Karpas-422 (cell line): ENCODE results near the gene TFEB. TPM values are rescaled to one million over a fixed set of nuclear protein-coding genes. Genes with fewer than 3 reads are reported as not detected.

Source experiments
- DNase-seq: peaks from one replicate; pipeline ENCODE4 v3.0.0-alpha.2; 2015
- H2AFZ ChIP-seq: fragments of 200-600 bp; sonication (generic); 2 replicates; pipeline ENCODE4 v1.6.1; 2014; ENCODE audit warnings: antibody characterized with exemption, low read length, mixed read lengths
- H3K27ac ChIP-seq: fragments of 200-600 bp; sonication (generic); 2 replicates; pipeline ENCODE4 v1.5.1; 2014; ENCODE audit warnings: mild to moderate bottlenecking, low read length, moderate library complexity
- H3K27me3 ChIP-seq: fragments of 200-600 bp; sonication (generic); 2 replicates; pipeline ENCODE4 v1.6.1; 2014; ENCODE audit warnings: low read length, mixed read lengths
- H3K36me3 ChIP-seq: fragments of 200-600 bp; sonication (generic); 2 replicates; pipeline ENCODE4 v1.6.1; 2014; ENCODE audit warnings: low read length, mixed read lengths; ENCODE audit not compliant: insufficient read depth
- H3K4me1 ChIP-seq: fragments of 200-600 bp; sonication (generic); 2 replicates; pipeline ENCODE4 v1.6.1; 2014; ENCODE audit warnings: mild to moderate bottlenecking, low read length, mixed read lengths
- H3K4me2 ChIP-seq: fragments of 200-600 bp; sonication (generic); 2 replicates; pipeline ENCODE4 v1.6.1; 2014; ENCODE audit warnings: low read length, low read depth, mild to moderate bottlenecking; ENCODE audit not compliant: poor library complexity, severe bottlenecking
- H3K4me3 ChIP-seq: fragments of 200-600 bp; sonication (generic); 2 replicates; pipeline ENCODE4 v1.5.1; 2014; ENCODE audit warnings: mild to moderate bottlenecking, antibody characterized with exemption, low read length, mixed read lengths
- H3K79me2 ChIP-seq: fragments of 200-600 bp; sonication (generic); 2 replicates; pipeline ENCODE4 v1.6.1; 2014; ENCODE audit warnings: mild to moderate bottlenecking, low read length, mixed read lengths
- H3K9ac ChIP-seq: fragments of 200-600 bp; sonication (generic); 2 replicates; pipeline ENCODE4 v1.6.0; 2014; ENCODE audit warnings: low read length
- H3K9me2 ChIP-seq: fragments of 200-600 bp; sonication (generic), shearing (Covaris generic); replicated peaks from 2 replicates; pipeline ENCODE4 v1.6.0; 2014; ENCODE audit warnings: mild to moderate bottlenecking, low read length, moderate library complexity; ENCODE audit not compliant: insufficient read depth
- H3K9me3 ChIP-seq: fragments of 300-700, 200-600 bp; sonication (generic); 2 replicates; pipeline ENCODE4 v1.6.1; 2014; ENCODE audit warnings: low read length, mixed read lengths
- H4K20me1 ChIP-seq: fragments of 200-600 bp; sonication (generic); 2 replicates; pipeline ENCODE4 v1.6.1; 2014; ENCODE audit warnings: mild to moderate bottlenecking, antibody characterized with exemption, low read length, low read depth; ENCODE audit not compliant: insufficient read depth
- total RNA-seq: library from RNA; depleted of rRNA; stranded (reverse); fragments of >200 nt; shearing (Covaris generic); gene quantifications from 2 replicates; pipeline ENCODE4 v1.2.3, GENCODE V29; 2014; ENCODE audit warnings: low replicate concordance

TFEB gene
- total RNA-seq, 1 experiment from 2014 or later = 72.3 TPM

- H3K9me3 ChIP-seq = peaks cover 5% of the 10 kb centered on the region; the same call in 1 of the 2 replicates
- no peak overlapping the region for H3K9ac ChIP-seq
- no peaks in the 10 kb centered on the region for H3K79me2 ChIP-seq
- no peak overlapping the region for H2AFZ ChIP-seq
- peaks cover 3% of the 10 kb centered on the region; the same call in 1 of the 2 replicates for H3K27me3 ChIP-seq
- no peak overlapping the region for H3K27ac ChIP-seq
- H3K36me3 ChIP-seq = no peaks in the 10 kb centered on the region
- H3K4me1 ChIP-seq = no peaks in the 10 kb centered on the region
- H3K9me2 ChIP-seq = no peaks in the 10 kb centered on the region
- no peak overlapping the region for H3K4me2 ChIP-seq
- DNase-seq = no peak
- 0 out of 2 replicates have a peak, but pooled peaks cover 4% of the 10 kb centered on the region for H4K20me1 ChIP-seq
- H3K4me3 ChIP-seq = no peak overlapping the region
Observed at GRCh38 chr6:41673704-41674000, 61.8 kb downstream of the TFEB start.

GRCh38 chr6:41672816-41673703 lies 62.3 kb downstream of the TFEB start:
- Histone ChIP-seq H2AFZ (no peak overlapping the region), H3K4me2 (no peak overlapping the region), H3K9me2 (no peaks in the 10 kb centered on the region), H3K9me3 (peaks cover 5% of the 10 kb centered on the region; the same call in 1 of the 2 replicates), H3K9ac (no peak overlapping the region), H3K36me3 (no peaks in the 10 kb centered on the region), H3K79me2 (no peaks in the 10 kb centered on the region), H3K4me1 (no peaks in the 10 kb centered on the region), H3K4me3 (no peak overlapping the region), H3K27ac (no peak overlapping the region), H3K27me3 (peaks cover 3% of the 10 kb centered on the region; the same call in 1 of the 2 replicates), H4K20me1 (0 out of 2 replicates have a peak, but pooled peaks cover 4% of the 10 kb centered on the region)
- no peak for DNase-seq

- no peaks in the 10 kb centered on the region for H3K4me1 ChIP-seq
- H3K79me2 ChIP-seq = no peaks in the 10 kb centered on the region
- H3K27me3 ChIP-seq = peaks cover 3% of the 10 kb centered on the region; the same call in 1 of the 2 replicates
- H4K20me1 ChIP-seq = 0 out of 2 replicates have a peak, but pooled peaks cover 4% of the 10 kb centered on the region
- H3K4me3 ChIP-seq = no peak overlapping the region
- H3K27ac ChIP-seq = no peak overlapping the region
- DNase-seq = no peak
- no peak overlapping the region for H2AFZ ChIP-seq
- H3K9me2 ChIP-seq = no peaks in the 10 kb centered on the region
- peaks cover 5% of the 10 kb centered on the region; the same call in 1 of the 2 replicates for H3K9me3 ChIP-seq
- H3K9ac ChIP-seq = no peak overlapping the region
- H3K36me3 ChIP-seq = no peaks in the 10 kb centered on the region
- H3K4me2 ChIP-seq = no peak overlapping the region
Observed at GRCh38 chr6:41672016-41672415, 63.4 kb downstream of the TFEB start.

GRCh38 chr6:41671376-41671775 lies 64.0 kb downstream of the TFEB start:
- 0 out of 2 replicates have a peak, but pooled peaks cover 4% of the 10 kb centered on the region for H4K20me1 ChIP-seq
- H3K9me2 ChIP-seq = no peaks in the 10 kb centered on the region
- H3K4me3 ChIP-seq = no peak overlapping the region
- no peak overlapping the region for H3K27ac ChIP-seq
- no peak overlapping the region for H2AFZ ChIP-seq
- no peak for DNase-seq
- H3K4me2 ChIP-seq = no peak overlapping the region
- no peak overlapping the region for H3K9ac ChIP-seq
- H3K9me3 ChIP-seq = peaks cover 5% of the 10 kb centered on the region; the same call in 1 of the 2 replicates
- H3K36me3 ChIP-seq = no peaks in the 10 kb centered on the region
- no peaks in the 10 kb centered on the region for H3K79me2 ChIP-seq
- H3K4me1 ChIP-seq = no peaks in the 10 kb centered on the region
- H3K27me3 ChIP-seq = peaks cover 3% of the 10 kb centered on the region; the same call in 1 of the 2 replicates

GRCh38 chr6:41670703-41671360 lies 64.6 kb downstream of the TFEB start:
- H3K4me1 ChIP-seq = no peaks in the 10 kb centered on the region
- no peak overlapping the region for H3K9ac ChIP-seq
- H2AFZ ChIP-seq = no peak overlapping the region
- H3K4me2 ChIP-seq = no peak overlapping the region
- no peak for DNase-seq
- peaks cover 5% of the 10 kb centered on the region; the same call in 1 of the 2 replicates for H3K9me3 ChIP-seq
- peaks cover 3% of the 10 kb centered on the region; the same call in 1 of the 2 replicates for H3K27me3 ChIP-seq
- 0 out of 2 replicates have a peak, but pooled peaks cover 4% of the 10 kb centered on the region for H4K20me1 ChIP-seq
- H3K27ac ChIP-seq = no peak overlapping the region
- H3K79me2 ChIP-seq = no peaks in the 10 kb centered on the region
- no peaks in the 10 kb centered on the region for H3K36me3 ChIP-seq
- no peaks in the 10 kb centered on the region for H3K9me2 ChIP-seq
- no peak overlapping the region for H3K4me3 ChIP-seq

- Histone ChIP-seq H3K36me3 (no peaks in the 10 kb centered on the region), H3K79me2 (no peaks in the 10 kb centered on the region), H4K20me1 (no peaks in the 10 kb centered on the region), H3K4me3 (no peak overlapping the region), H3K9ac (no peak overlapping the region), H3K27me3 (peaks cover 3% of the 10 kb centered on the region; the same call in 1 of the 2 replicates), H3K9me3 (peaks cover 5% of the 10 kb centered on the region; the same call in 1 of the 2 replicates), H3K4me1 (no peaks in the 10 kb centered on the region), H2AFZ (no peak overlapping the region), H3K27ac (no peak overlapping the region), H3K9me2 (no peaks in the 10 kb centered on the region), H3K4me2 (no peak overlapping the region)
- DNase-seq = no peak
Observed at GRCh38 chr6:41668968-41669367, 66.4 kb downstream of the TFEB start.

- H4K20me1 ChIP-seq = no peaks in the 10 kb centered on the region
- no peak overlapping the region for H3K4me3 ChIP-seq
- no peak for DNase-seq
- H3K4me1 ChIP-seq = no peaks in the 10 kb centered on the region
- H3K27ac ChIP-seq = no peak overlapping the region
- H3K79me2 ChIP-seq = no peaks in the 10 kb centered on the region
- H3K9me2 ChIP-seq = no peaks in the 10 kb centered on the region
- peaks cover 5% of the 10 kb centered on the region; the same call in 1 of the 2 replicates for H3K9me3 ChIP-seq
- H3K4me2 ChIP-seq = no peak overlapping the region
- H2AFZ ChIP-seq = no peak overlapping the region
- no peak overlapping the region for H3K9ac ChIP-seq
- peaks cover 3% of the 10 kb centered on the region; the same call in 1 of the 2 replicates for H3K27me3 ChIP-seq
- H3K36me3 ChIP-seq = no peaks in the 10 kb centered on the region
Observed at GRCh38 chr6:41667195-41667594, 68.2 kb downstream of the TFEB start.

- no peaks in the 10 kb centered on the region for H4K20me1 ChIP-seq
- no peak overlapping the region for H3K4me2 ChIP-seq
Observed at GRCh38 chr6:41664271-41664670, 71.1 kb downstream of the TFEB start.

More at GRCh38 chr6:41664271-41664670, 71.1 kb downstream of the TFEB start:
- no peak for DNase-seq
- H2AFZ ChIP-seq = no peak overlapping the region
- H3K36me3 ChIP-seq = no peaks in the 10 kb centered on the region
- H3K27me3 ChIP-seq = peaks cover 3% of the 10 kb centered on the region; the same call in 1 of the 2 replicates
- no peaks in the 10 kb centered on the region for H3K9me2 ChIP-seq
- peaks cover 4% of the 10 kb centered on the region; the same call in 1 of the 2 replicates for H3K9me3 ChIP-seq
- no peaks in the 10 kb centered on the region for H3K79me2 ChIP-seq
- no peaks in the 10 kb centered on the region for H3K4me1 ChIP-seq
- H3K27ac ChIP-seq = no peak overlapping the region
- H3K4me3 ChIP-seq = no peak overlapping the region
- no peak overlapping the region for H3K9ac ChIP-seq
